GM12878 (cell line): ENCODE results near the gene GSE1. TPM values are rescaled to one million over a fixed set of nuclear protein-coding genes. Genes with fewer than 3 reads are reported as not detected.

ENCODE experiments used
- ATAC-seq: fragments of 200-7000 bp; cut with Tn5 transposase; 3 replicates; pipeline ENCODE4 v1.9.1; 2020; ENCODE audit warnings: mild to moderate bottlenecking, moderate library complexity
- BruUV-seq: library from RNA; stranded (reverse); fragments of 400-500 nt; replicated peaks from 2 replicates; lab custom pipeline; 2021; lab: Mats Ljungman, UMichigan
- CTCF ChIA-PET: fragments of 300-600 bp; sonication (Branson Sonifier 250); formaldehyde crosslinking; extraction: SDS; loops from one replicate; lab custom pipeline; 2021; ENCODE audit warnings: inconsistent platforms; lab: Yijun Ruan, JAX
- POLR2A ChIA-PET: fragments of 350-600 bp; formaldehyde crosslinking; extraction: SDS; loops from one replicate; lab custom pipeline; 2021; ENCODE audit warnings: inconsistent platforms; lab: Charles Lee
- RAD21 ChIA-PET: fragments of 300-600 bp; sonication (Branson Sonifier 250); formaldehyde crosslinking; loops from one replicate; lab custom pipeline; 2023; ENCODE audit warnings: antibody characterized with exemption; ENCODE audit not compliant: unreplicated experiment; lab: Charles Lee
- SMC1A ChIA-PET: fragments of 300-600 bp; sonication (Branson Sonifier 250); formaldehyde crosslinking; loops from one replicate; lab custom pipeline; 2023; ENCODE audit not compliant: unreplicated experiment, uncharacterized antibody; lab: Charles Lee
- DNase-seq: peaks from one replicate; pipeline ENCODE4 v3.0.0-alpha.2; 2011; ENCODE audit warnings: low read depth, low spot score
- FAIRE-seq: peaks from 3 replicates; lab custom pipeline; 2011; peaks lifted over from hg19 to GRCh38; lab: Jason Lieb, UNC
- H2AFZ ChIP-seq: 2 replicates; pipeline ENCODE4 v1.6.0; 2011; ENCODE audit warnings: low read depth, low read length, control low read depth; ENCODE audit not compliant: control insufficient read depth
- H3K27ac ChIP-seq: 2 replicates; pipeline ENCODE4 v1.5.1; 2011; ENCODE audit warnings: control low read depth; ENCODE audit not compliant: control insufficient read depth, insufficient read depth
- H3K27me3 ChIP-seq, 2 experiments: replicated peaks in 1 of 2; 2 replicates each; pipeline versions ENCODE4 v1.6.0 to v1.6.1; 2011; ENCODE audit warnings: low read length in 1 of 2; ENCODE audit not compliant: control insufficient read depth in 2 of 2, insufficient read depth in 2 of 2
- H3K36me3 ChIP-seq, 2 experiments: 2 replicates each; pipeline ENCODE4 v1.5.1; 2011; ENCODE audit warnings: low read length in 1 of 2; ENCODE audit not compliant: control insufficient read depth in 2 of 2, insufficient read depth in 2 of 2
- H3K4me1 ChIP-seq: 2 replicates; pipeline ENCODE4 v1.6.1; 2011; ENCODE audit warnings: mild to moderate bottlenecking, low read length, moderate library complexity, mixed read lengths; ENCODE audit not compliant: control insufficient read depth, insufficient read depth
- H3K4me2 ChIP-seq: 2 replicates; pipeline ENCODE4 v1.6.0; 2011; ENCODE audit warnings: control low read depth; ENCODE audit not compliant: control insufficient read depth, insufficient read depth
- H3K4me3 ChIP-seq: fragments of 200-600 bp; sonication (generic); 2 replicates; pipeline ENCODE4 v1.5.1; 2016
- H3K79me2 ChIP-seq: 2 replicates; pipeline ENCODE4 v1.6.0; 2011; ENCODE audit warnings: low read length; ENCODE audit not compliant: control insufficient read depth, insufficient read depth
- H3K9ac ChIP-seq: 2 replicates; pipeline ENCODE4 v1.8.0; 2011; ENCODE audit warnings: low read length, control low read depth, mixed read lengths; ENCODE audit not compliant: control insufficient read depth, insufficient read depth
- H3K9me3 ChIP-seq: replicated peaks from 3 replicates; pipeline ENCODE4 v1.5.1; 2011; ENCODE audit warnings: mild to moderate bottlenecking, low read length; ENCODE audit not compliant: control insufficient read depth, insufficient read depth
- H4K20me1 ChIP-seq: 2 replicates; pipeline ENCODE4 v1.6.0; 2011; ENCODE audit not compliant: control insufficient read depth, insufficient read depth
- HSF1 ChIP-seq: fragments of 150-350 bp; IDR thresholded peaks from 2 replicates; pipeline ENCODE4 v1.6.1; 2014; ENCODE audit warnings: mild to moderate bottlenecking, low read depth, low read length
- IKZF1 ChIP-seq: fragments of 450-650 bp; conservative IDR thresholded peaks from 2 replicates; pipeline ENCODE4 v1.6.1; 2017; ENCODE audit warnings: antibody characterized with exemption, mild to moderate bottlenecking
- KDM1A ChIP-seq: fragments of 200-600 bp; sonication (generic); IDR thresholded peaks from 2 replicates; pipeline ENCODE4 v1.6.1; 2016; ENCODE audit warnings: borderline replicate concordance
- MEF2A ChIP-seq: IDR thresholded peaks from 2 replicates; pipeline ENCODE4 v1.6.1; 2011; ENCODE audit warnings: low read depth, mild to moderate bottlenecking, low read length, moderate library complexity; ENCODE audit not compliant: insufficient read depth
- POLR2A ChIP-seq: IDR thresholded peaks from 2 replicates; pipeline ENCODE4 v1.6.1; 2011; ENCODE audit warnings: low read depth, mild to moderate bottlenecking, low read length
- RAD21 ChIP-seq: IDR thresholded peaks from 2 replicates; pipeline ENCODE4 v1.6.1; 2011; ENCODE audit warnings: mild to moderate bottlenecking, low read depth, low read length, moderate library complexity; ENCODE audit not compliant: insufficient read depth
- RFX5 ChIP-seq: IDR thresholded peaks from 2 replicates; pipeline ENCODE4 v1.6.1; 2011; ENCODE audit warnings: low read depth, low read length, improper control_type of control experiment
- RUNX3 ChIP-seq: IDR thresholded peaks from 2 replicates; pipeline ENCODE4 v1.6.1; 2012; ENCODE audit warnings: low read length, inconsistent platforms
- SKIL ChIP-seq: fragments of 450-650 bp; IDR thresholded peaks from 2 replicates; pipeline ENCODE4 v1.6.1; 2017; ENCODE audit warnings: mild to moderate bottlenecking, low read depth, inconsistent platforms; ENCODE audit not compliant: poor library complexity, severe bottlenecking
- SMC3 ChIP-seq: IDR thresholded peaks from 2 replicates; pipeline ENCODE4 v1.6.1; 2011; ENCODE audit warnings: low read length, improper control_type of control experiment, borderline replicate concordance
- SREBF2 ChIP-seq: IDR thresholded peaks from 2 replicates; pipeline ENCODE4 v1.6.1; 2012; ENCODE audit warnings: mild to moderate bottlenecking, low read length
- ZNF24 ChIP-seq: fragments of 450-650 bp; IDR thresholded peaks from 2 replicates; pipeline ENCODE4 v1.6.1; 2017; ENCODE audit warnings: antibody characterized with exemption, mild to moderate bottlenecking
- WGBS: methylation state at CpG from one replicate; pipeline ENCODE4 v1.1.6; 2016; ENCODE audit warnings: low lambda C conversion rate; ENCODE audit not compliant: insufficient replicate concordance, insufficient coverage; ENCODE audit errors: missing lambda C conversion rate; 5-methylcytosine and 5-hydroxymethylcytosine counted together
- in situ Hi-C: fragments of 300-500 bp; cut with MboI; formaldehyde crosslinking; loops from 9 replicates; pipeline ENCODE4 v1.14.3; 2018; ENCODE audit warnings: mixed read lengths
- intact Hi-C: fragments of 100-400 bp; cut with micrococcal nuclease; formaldehyde crosslinking; loops from one replicate; pipeline ENCODE4 v1.14.2; 2022; ENCODE audit not compliant: unreplicated experiment
- polyA plus RNA-seq, 11 experiments: library from polyadenylated mRNA; depleted of rRNA in 4 of 11; unstranded in 6 of 11; stranded (reverse) in 5 of 11; fragments of >200 nt; fragmentation: Nextera tagmentation in 4 of 11; fragmentation: Illumina TruSeq in 1 of 11; extraction: Ambion mirVana in 4 of 11; extraction: Trizol in 1 of 11; gene quantifications; 1 replicate in 1 of 11; 2 replicates in 10 of 11; pipeline versions ENCODE4 v1.2.1 to v1.2.3, GENCODE V29; 2011 to 2016; ENCODE audit warnings: inconsistent platforms in 2 of 11, missing spikeins in 2 of 11, low read depth in 1 of 11
- total RNA-seq, 4 experiments: library from RNA; depleted of rRNA in 3 of 4; stranded (reverse); fragments of >200 nt in 3 of 4; fragmentation: Illumina TruSeq in 1 of 4; extraction: Trizol in 1 of 4; gene quantifications; 2 replicates each; pipeline versions ENCODE4 v1.2.1 to v1.2.3, GENCODE V29; 2013 to 2021

Gene GSE1
- total and polyA plus RNA-seq, 10 of the 15 experiments (the other 5 are each of a cell fraction or from before 2014, with no cell fraction given) = 4.6 to 58.7 (median 18.2) TPM

- Histone ChIP-seq H3K4me2 (no peak overlapping the region), H3K4me1 (peaks cover 33% of the 10 kb centered on the region), H3K9ac (no peak overlapping the region), H3K4me3 (no peak overlapping the region), H2AFZ (no peak overlapping the region), H3K27me3 (no peaks in the 10 kb centered on the region), H3K27ac (no peak overlapping the region), H3K36me3 (peaks cover 0 to 5% of the 10 kb centered on the region in 2 experiments; a peak in 2 of 4 replicates), H3K79me2 (peaks cover 21% of the 10 kb centered on the region), H3K9me3 (no peaks in the 10 kb centered on the region), H4K20me1 (peaks cover 17% of the 10 kb centered on the region)
- ChIA-PET CTCF (interaction anchor here (0.9 to 5.3 kb wide), 4 partner anchors 21 to 185 kb away, joined by 3 to 47 read pairs (median 3); no protein-coding TSS in a partner anchor), RAD21 (interaction anchor here (0.8 to 1.9 kb wide), 3 partner anchors 48 to 115 kb away, joined by 4 to 6 read pairs (median 4); no protein-coding TSS in a partner anchor), POLR2A (no interaction called here), SMC1A (no interaction called here)
- intact Hi-C loops = no loop called here
- 0 out of 2 replicates have a peak, but pooled peaks have one; percentile 24 for TF ChIP-seq POLR2A
- no peak for TF ChIP-seq RAD21
- TF ChIP-seq MEF2A = no peak
- BruUV-seq = no TSS peak
- 94% methylated on average over 22 of the region's 22 CpGs for WGBS
- in situ Hi-C loops = loop anchor here (5.0 to 25.0 kb wide), 2 partner anchors 114 to 169 kb away; no protein-coding TSS in a partner anchor
- DNase-seq (no peak), FAIRE-seq (no peak), ATAC-seq (no peak)
Measured at GRCh38 chr16:85605912-85606841, 6.9 kb upstream of the GSE1 start.

- no peak overlapping the region for H2AFZ ChIP-seq
- no peaks in the 10 kb centered on the region for H3K9me3 ChIP-seq
- DNase-seq = no peak
- peaks cover 33% of the 10 kb centered on the region for H3K4me1 ChIP-seq
- peaks cover 17% of the 10 kb centered on the region for H4K20me1 ChIP-seq
- ChIA-PET CTCF (interaction anchor here (0.7 to 5.3 kb wide), 4 partner anchors 9 to 185 kb away, joined by 3 to 47 read pairs (median 5); no protein-coding TSS in a partner anchor), SMC1A (no interaction called here), RAD21 (interaction anchor here (1.5 to 1.9 kb wide), 2 partner anchors 54 to 116 kb away, joined by 4 to 6 read pairs; no protein-coding TSS in a partner anchor), POLR2A (interaction anchor here (0.6 to 0.8 kb wide), 2 partner anchors 14 to 51 kb away, joined by 3 to 4 read pairs; no protein-coding TSS in a partner anchor)
- WGBS = 41% methylated on average over 6 of the region's 7 CpGs
- ATAC-seq = no peak
- no peak overlapping the region for H3K4me3 ChIP-seq
- no TSS peak for BruUV-seq
- in situ Hi-C loops = loop anchor here (5.0 to 25.0 kb wide), 2 partner anchors 115 to 170 kb away; no protein-coding TSS in a partner anchor
- FAIRE-seq = no peak
- no peak overlapping the region for H3K4me2 ChIP-seq
- H3K27ac ChIP-seq = no peak overlapping the region
- peaks cover 0 to 5% of the 10 kb centered on the region in 2 experiments; a peak in 2 of 4 replicates for H3K36me3 ChIP-seq
- intact Hi-C loops = no loop called here
- peaks cover 25% of the 10 kb centered on the region for H3K79me2 ChIP-seq
- no peak overlapping the region for H3K9ac ChIP-seq
- H3K27me3 ChIP-seq = no peaks in the 10 kb centered on the region
- TF ChIP-seq SMC3 (no peak), IKZF1 (no peak), SREBF2 (no peak), RUNX3 (no peak), SKIL (no peak), HSF1 (no peak), KDM1A (no peak), ZNF24 (no peak), RFX5 (no peak)
Measured at GRCh38 chr16:85606904-85607303, 6.2 kb upstream of the GSE1 start.
